Gastrocnemius medialis (tissue), 4 donors: ENCODE results near the gene KLHL26.

Experiments used
- POLR2A ChIP-seq, 2 donors: fragments of 450-650 bp; IDR thresholded peaks; one replicate each; pipeline ENCODE4 v1.6.1; 2017; ENCODE audit warnings: antibody characterized with exemption in 2 of 2, mild to moderate bottlenecking in 2 of 2, moderate library complexity in 2 of 2
- TF ChIP-seq, protein P1 (sequence below), 5 experiments: fragments of 450-650 bp in 3 of 5; fragments of 200-600 bp in 2 of 5; sonication (generic) in 2 of 5; IDR thresholded peaks in 4 of 5; conservative IDR thresholded peaks in 1 of 5; 1 replicate in 4 of 5; 2 replicates in 1 of 5; pipeline ENCODE4 v1.5.1; 2016 to 2019; ENCODE audit warnings: antibody characterized with exemption in 5 of 5, mild to moderate bottlenecking in 3 of 5, moderate library complexity in 3 of 5

DNA sequence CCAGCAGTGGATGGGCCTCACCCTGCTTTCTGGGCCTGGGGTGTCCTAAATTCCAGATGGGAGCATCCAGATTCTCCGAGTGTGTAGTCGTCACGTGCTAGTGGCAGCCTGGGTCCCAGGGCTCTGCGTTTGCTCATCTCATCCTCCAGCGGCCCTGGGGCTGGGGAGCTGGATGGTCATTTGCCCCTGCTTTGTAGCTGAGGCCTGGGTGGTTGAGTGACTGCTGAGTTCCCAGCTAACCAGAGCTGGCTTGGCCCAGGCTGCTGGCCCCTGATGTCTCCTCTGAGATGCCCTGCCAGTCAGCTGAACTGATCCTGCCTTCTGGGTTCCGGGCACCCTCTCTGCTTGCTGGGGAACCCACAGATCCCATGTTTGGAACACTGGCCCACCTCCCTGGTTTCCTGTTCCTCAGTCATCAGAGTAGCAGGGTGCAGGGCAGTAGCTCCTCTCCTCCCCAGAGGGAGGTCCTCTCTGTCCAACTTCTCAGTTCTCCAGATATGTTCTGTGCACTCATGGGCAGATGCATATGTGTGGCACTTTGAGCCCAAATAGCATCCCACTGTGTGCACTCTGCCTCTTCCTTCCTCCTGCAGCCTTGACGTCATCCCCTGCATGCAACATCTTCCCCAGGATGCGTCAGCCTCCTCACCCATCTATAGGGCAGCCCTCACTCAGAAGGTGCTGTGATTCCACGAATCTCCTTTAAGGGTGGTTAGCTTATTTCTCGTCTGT lies 24.3 kb downstream of the KLHL26 start:
- TF ChIP-seq POLR2A (IDR thresholded peaks at IDR 0.05) = no peak
- TF ChIP-seq, protein P1, sequence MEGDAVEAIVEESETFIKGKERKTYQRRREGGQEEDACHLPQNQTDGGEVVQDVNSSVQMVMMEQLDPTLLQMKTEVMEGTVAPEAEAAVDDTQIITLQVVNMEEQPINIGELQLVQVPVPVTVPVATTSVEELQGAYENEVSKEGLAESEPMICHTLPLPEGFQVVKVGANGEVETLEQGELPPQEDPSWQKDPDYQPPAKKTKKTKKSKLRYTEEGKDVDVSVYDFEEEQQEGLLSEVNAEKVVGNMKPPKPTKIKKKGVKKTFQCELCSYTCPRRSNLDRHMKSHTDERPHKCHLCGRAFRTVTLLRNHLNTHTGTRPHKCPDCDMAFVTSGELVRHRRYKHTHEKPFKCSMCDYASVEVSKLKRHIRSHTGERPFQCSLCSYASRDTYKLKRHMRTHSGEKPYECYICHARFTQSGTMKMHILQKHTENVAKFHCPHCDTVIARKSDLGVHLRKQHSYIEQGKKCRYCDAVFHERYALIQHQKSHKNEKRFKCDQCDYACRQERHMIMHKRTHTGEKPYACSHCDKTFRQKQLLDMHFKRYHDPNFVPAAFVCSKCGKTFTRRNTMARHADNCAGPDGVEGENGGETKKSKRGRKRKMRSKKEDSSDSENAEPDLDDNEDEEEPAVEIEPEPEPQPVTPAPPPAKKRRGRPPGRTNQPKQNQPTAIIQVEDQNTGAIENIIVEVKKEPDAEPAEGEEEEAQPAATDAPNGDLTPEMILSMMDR (IDR thresholded peaks at IDR 0.05 in 4 of 5, conservative IDR thresholded peaks at IDR 0.05 in 1 of 5) = no peak
